AG08395 (cell line): ENCODE measurements around the gene MAP3K19.

Experiments used
- DNase-seq: peaks from one replicate; pipeline ENCODE4 v3.0.0; 2012; ENCODE audit warnings: mixed read lengths, low spot score

MAP3K19 gene

DNA sequence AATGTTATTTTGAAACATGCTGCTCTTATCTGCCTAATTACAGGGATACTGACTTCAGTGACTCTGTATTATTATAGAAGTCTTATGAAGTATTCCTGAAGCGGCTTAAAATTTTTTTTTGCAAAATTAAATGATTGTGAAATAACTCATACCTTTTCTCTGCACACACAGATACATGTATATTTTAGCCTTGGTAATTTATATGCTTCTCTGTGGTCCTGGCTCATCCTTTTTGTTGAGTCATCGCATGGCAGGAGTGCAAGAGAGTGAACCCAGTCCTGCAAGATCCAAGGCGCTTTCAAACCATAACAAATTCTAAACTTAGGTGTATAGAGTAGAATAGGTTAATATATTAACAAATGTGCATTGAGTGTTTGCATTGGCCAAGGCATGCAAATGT, 120.1 kb downstream of the MAP3K19 start:
- DNase-seq: no peak

DNA sequence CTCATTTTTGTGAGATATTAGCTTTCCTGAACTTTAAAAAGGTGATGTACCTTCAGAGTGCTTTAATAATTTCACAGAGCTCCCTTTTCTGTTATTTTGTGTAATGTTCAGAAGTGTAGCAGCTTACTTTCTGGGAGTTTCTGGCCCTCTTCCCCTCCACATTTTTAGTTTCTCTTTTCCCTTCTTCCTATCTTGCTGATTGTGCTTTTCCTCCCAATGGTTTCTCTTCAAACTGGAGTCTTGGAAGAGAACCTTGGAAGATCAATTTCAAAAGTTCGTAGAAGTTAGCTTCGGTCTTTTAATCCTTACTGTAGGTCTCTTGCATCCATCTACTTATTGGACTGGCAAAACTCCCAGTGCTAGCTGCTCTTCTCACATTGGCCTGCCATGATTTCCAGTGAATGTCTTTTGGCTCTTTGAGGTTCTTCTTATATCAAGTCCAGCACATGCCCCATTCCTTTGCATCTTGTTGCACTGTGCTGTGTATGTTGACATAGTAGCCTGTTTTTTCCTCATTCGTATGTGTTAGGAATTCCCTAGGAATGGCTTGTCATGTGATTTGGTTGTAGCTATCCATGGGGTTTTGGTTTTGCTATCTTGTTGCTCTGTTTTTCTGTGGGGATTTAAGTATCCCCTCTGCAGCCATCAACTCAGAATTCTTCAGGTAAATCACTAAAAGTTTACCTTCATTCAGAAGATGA, 120.9 kb downstream of the MAP3K19 start:
- DNase-seq: no peak

DNA sequence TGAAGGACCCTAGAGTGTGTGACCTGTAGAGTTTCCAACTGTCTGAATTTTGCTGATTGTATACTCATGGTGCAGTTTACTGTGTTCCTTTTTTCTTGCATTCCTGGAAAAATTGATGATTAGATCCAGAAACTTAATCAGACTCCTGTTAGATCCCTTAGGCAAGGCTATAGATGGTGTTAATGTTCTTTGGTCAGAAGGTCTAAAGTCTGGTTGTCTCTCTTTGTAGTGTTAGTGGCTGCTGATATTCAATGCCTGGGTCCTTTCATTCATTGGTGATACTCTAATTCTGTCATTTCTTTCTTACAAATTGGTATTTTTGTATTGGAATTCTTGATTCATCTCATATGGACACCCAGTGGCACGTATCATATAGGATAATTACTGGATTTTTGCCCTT, 122.3 kb downstream of the MAP3K19 start:
- DNase-seq: no peak

- DNase-seq: peak; percentile 15
Measured at GRCh38 chr2:134919341-134920210, 127.7 kb downstream of the MAP3K19 start.

GRCh38 chr2:134918526-134919340, 128.5 kb downstream of the MAP3K19 start, which contains the start of gene CCNT2:
Gene CCNT2 (plus strand): TSS chr2:134918822. CDS start chr2:134918855, 33 bp downstream.
- DNase-seq: peak; percentile 99

DNA sequence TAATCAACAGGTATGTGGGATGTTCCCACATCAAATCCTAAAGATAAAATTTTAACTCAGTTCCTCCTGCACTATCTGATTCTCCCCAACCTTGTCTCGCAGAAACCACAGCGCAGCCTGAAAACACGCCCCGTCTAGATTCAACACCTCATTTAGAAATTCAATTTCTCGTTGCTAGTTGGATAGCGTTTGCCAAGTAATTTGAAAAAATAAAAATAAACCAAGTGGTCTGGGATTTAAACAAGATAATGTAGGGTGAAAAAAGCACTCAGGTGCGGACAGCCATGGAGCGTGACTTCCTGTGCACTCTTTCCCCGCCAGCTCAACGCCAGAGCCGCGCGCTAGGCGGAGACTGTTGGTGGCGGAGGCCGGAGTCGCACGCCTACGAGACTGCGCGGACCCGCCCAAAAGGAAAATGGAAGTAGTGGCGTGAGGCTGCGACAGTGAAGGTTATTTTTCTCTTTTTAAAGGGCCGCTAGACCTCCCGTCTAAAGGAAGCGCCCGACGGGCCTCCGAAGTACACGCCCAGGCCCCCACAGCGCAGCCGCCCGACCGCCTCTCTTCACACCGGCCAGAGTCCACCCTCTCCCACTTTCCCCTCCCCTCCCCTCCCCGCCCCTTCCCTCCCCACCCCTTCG, 129.2 kb downstream of the MAP3K19 start:
- no peak for DNase-seq

GRCh38 chr2:134917360-134917865, 129.8 kb downstream of the MAP3K19 start:
- no peak for DNase-seq
